ENCODE data around the gene PLEKHO2.

GRCh38 chr15:64792282-64792681, 49.4 kb upstream of the PLEKHO2 start:
- TF ChIP-seq CTCF (conservative IDR thresholded peaks at IDR 0.05; ENCODE audit: low read depth in 2 of 2) (no peak), EZH2 (IDR thresholded peaks at IDR 0.05; ENCODE audit: low read depth, unreplicated experiment) (no peak), POLR2AphosphoS5 (IDR thresholded peaks at IDR 0.05; ENCODE audit: low read depth) (no peak)
